ENCODE data around the gene PYGL.

DNA sequence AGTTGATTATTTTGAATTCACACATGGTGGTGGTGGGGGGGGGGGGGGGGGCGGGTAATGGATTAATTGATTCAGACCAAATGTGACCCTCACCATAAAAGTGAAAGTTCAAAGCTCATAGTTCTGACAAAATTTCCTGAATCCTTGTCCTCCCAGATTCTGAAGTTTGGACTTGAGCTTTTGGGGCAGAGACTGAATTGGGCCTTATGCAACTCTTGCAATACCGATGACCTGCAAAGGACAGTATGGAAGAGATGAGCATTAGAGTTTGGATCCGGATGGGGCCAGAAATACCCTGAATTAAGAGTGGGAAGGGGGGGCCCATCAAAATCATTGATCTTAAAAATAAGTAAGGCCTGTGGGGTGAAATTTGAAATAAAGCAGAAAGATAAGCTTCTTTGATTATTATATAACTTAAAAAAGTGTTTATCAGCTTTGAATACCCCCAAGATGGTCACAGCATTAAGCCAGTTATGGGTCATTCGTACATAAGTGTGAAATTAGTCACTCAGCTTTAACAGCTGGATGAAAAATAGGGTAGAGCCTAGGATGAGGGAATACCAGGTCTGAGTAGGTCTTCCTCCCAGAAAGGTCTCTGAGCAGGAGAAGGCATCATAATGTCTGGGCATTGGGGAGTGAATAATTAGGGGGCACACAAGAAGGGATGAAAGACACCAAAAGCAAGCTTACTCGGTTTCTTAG is 2.1 kb upstream of the PYGL start:
- TF ChIP-seq POLR2AphosphoS5 (IDR thresholded peaks at IDR 0.05; ENCODE audit: insufficient read depth, low read depth, low read length): no peak
- TF ChIP-seq CTCF (IDR thresholded peaks at IDR 0.05; ENCODE audit: extremely low read depth in 1 of 2, insufficient read depth in 1 of 2, low read depth in 1 of 2, low read length in 2 of 2): no peak
- TF ChIP-seq EZH2 (IDR thresholded peaks at IDR 0.05; ENCODE audit: borderline replicate concordance, low read depth, low read length, severe bottlenecking): no peak
- no peak for TF ChIP-seq POLR2A (IDR thresholded peaks at IDR 0.05; ENCODE audit: low read depth, low read length)
- TF ChIP-seq, protein P1, sequence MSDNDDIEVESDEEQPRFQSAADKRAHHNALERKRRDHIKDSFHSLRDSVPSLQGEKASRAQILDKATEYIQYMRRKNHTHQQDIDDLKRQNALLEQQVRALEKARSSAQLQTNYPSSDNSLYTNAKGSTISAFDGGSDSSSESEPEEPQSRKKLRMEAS (IDR thresholded peaks at IDR 0.05; ENCODE audit: insufficient read depth, insufficient read length): no peak
